Common myeloid progenitor, CD34-positive (primary cell): ENCODE measurements around the gene RHBDD3.
A peak's percentile ranks its signal among the peaks of the same experiment; 100 is the strongest.

Experiments used
- CTCF ChIA-PET: fragments of 350-600 bp; sonication (Branson Sonifier 250); formaldehyde crosslinking; loops from one replicate; lab custom pipeline; 2021; ENCODE audit warnings: antibody characterized with exemption; lab: Charles Lee
- POLR2A ChIA-PET: fragments of 350-600 bp; sonication (Branson Sonifier 250); formaldehyde crosslinking; loops from one replicate; lab custom pipeline; 2021; ENCODE audit warnings: antibody characterized with exemption; lab: Charles Lee
- DNase-seq, 3 donors: peaks; one replicate each; pipeline versions ENCODE4 v3.0.0 to v3.0.0-alpha.2; 2013
- H3K27ac ChIP-seq, 2 experiments: 1 replicate in 1 of 2; 2 replicates in 1 of 2; pipeline ENCODE4 v1.7.0; 2013; ENCODE audit warnings: inconsistent platforms in 2 of 2, low read length in 2 of 2, mild to moderate bottlenecking in 2 of 2, low read depth in 1 of 2, moderate library complexity in 1 of 2; ENCODE audit not compliant: severe bottlenecking in 2 of 2, insufficient read depth in 1 of 2, poor library complexity in 1 of 2
- H3K27me3 ChIP-seq, 5 experiments: replicated peaks in 2 of 5; 1 replicate in 3 of 5; 2 replicates in 2 of 5; pipeline versions ENCODE4 v1.6.1 to v1.7.0; 2013; ENCODE audit warnings: low read length in 4 of 5, mild to moderate bottlenecking in 2 of 5, moderate library complexity in 2 of 5, inconsistent platforms in 1 of 5; ENCODE audit not compliant: insufficient read depth in 5 of 5, control insufficient read depth in 4 of 5
- H3K36me3 ChIP-seq, 4 experiments: 1 replicate in 2 of 4; 2 replicates in 2 of 4; pipeline versions ENCODE4 v1.6.1 to v1.7.0; 2013; ENCODE audit warnings: low read length in 3 of 4, control low read depth in 1 of 4, mild to moderate bottlenecking in 1 of 4; ENCODE audit not compliant: control insufficient read depth in 4 of 4, insufficient read depth in 4 of 4
- H3K4me1 ChIP-seq, 4 experiments: 1 replicate in 3 of 4; 2 replicates in 1 of 4; pipeline versions ENCODE4 v1.6.1 to v1.7.1; 2013; ENCODE audit warnings: low read length in 3 of 4, mild to moderate bottlenecking in 3 of 4, control low read depth in 1 of 4, inconsistent platforms in 1 of 4, moderate library complexity in 1 of 4; ENCODE audit not compliant: control insufficient read depth in 4 of 4, insufficient read depth in 4 of 4; ENCODE audit errors: control extremely low read depth in 1 of 4
- H3K4me3 ChIP-seq, 7 experiments: 1 replicate in 4 of 7; 2 replicates in 3 of 7; pipeline versions ENCODE4 v1.5.1 to v1.7.0; 2013; ENCODE audit warnings: mild to moderate bottlenecking in 7 of 7, low read length in 6 of 7, moderate library complexity in 6 of 7, inconsistent platforms in 2 of 7, low read depth in 2 of 7, control low read depth in 1 of 7; ENCODE audit not compliant: insufficient read depth in 4 of 7, control insufficient read depth in 1 of 7; ENCODE audit errors: extremely low read depth in 1 of 7
- H3K9me3 ChIP-seq, 5 experiments: 1 replicate in 4 of 5; 2 replicates in 1 of 5; pipeline versions ENCODE4 v1.6.1 to v1.7.1; 2013; ENCODE audit warnings: low read length in 4 of 5, mild to moderate bottlenecking in 2 of 5, inconsistent platforms in 1 of 5, low read depth in 1 of 5, moderate library complexity in 1 of 5; ENCODE audit not compliant: control insufficient read depth in 4 of 5, insufficient read depth in 2 of 5; ENCODE audit errors: control extremely low read depth in 1 of 5
- WGBS: methylation state at CpG from one replicate; pipeline ENCODE4 v1.1.5; 2013; ENCODE audit not compliant: insufficient coverage; 5-methylcytosine and 5-hydroxymethylcytosine counted together

RHBDD3 gene

GRCh38 chr22:29309332-29310064 lies 41.7 kb upstream of the RHBDD3 start:
- 92% methylated on average over 11 of the region's 21 CpGs for WGBS
- H3K27me3 ChIP-seq, result peaks cover 0 to 33% (median 17%) of the 10 kb centered on the region in 5 experiments
- H3K4me1 ChIP-seq, result peaks cover 0 to 78% (median 60%) of the 10 kb centered on the region in 4 experiments
- no peak overlapping the region for H3K4me3 ChIP-seq
- POLR2A ChIA-PET, result no interaction called here
- no peaks in the 10 kb centered on the region for H3K9me3 ChIP-seq
- CTCF ChIA-PET, result no interaction called here
- H3K27ac ChIP-seq, result no peak overlapping the region
- DNase-seq, result peak in 1 of 3 donors; percentile 57
- no peaks in the 10 kb centered on the region for H3K36me3 ChIP-seq

DNA sequence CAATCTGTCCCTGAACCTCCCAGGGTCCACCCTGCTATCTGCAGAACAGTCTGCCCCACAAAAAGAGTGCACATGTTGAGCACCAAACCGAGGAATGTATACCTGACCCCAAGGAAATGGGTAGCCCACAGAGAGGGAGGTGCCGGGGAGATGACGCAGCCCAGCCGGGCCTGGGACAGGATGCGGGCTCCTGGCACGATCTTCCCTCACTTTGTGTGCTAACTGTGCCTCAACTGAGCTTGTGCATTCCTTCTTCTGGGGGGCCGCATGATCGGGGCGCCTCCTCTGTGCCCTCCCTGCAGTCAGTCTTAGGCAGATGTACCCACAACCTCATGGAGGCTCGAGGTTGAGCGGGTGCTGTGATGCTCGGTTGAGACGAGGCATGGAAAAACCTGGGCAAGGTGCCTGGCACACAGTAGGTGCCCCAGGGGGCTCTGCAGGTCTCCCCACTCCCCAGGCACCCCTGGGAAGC lies 41.0 kb upstream of the RHBDD3 start:
- 67% methylated on average over 12 of the region's 13 CpGs for WGBS
- CTCF ChIA-PET, result no interaction called here

GRCh38 chr22:29308148-29308790 lies 40.5 kb upstream of the RHBDD3 start:
- ChIA-PET CTCF (no interaction called here), POLR2A (no interaction called here)
- peaks cover 0 to 21% (median 9%) of the 10 kb centered on the region in 5 experiments for H3K27me3 ChIP-seq
- no peak overlapping the region for H3K27ac ChIP-seq
- WGBS, result 95% methylated on average over 39 of the region's 50 CpGs
- H3K4me3 ChIP-seq, result peak overlapping the region in 1 of 7 experiments; percentile 5
- H3K9me3 ChIP-seq, result no peaks in the 10 kb centered on the region
- H3K4me1 ChIP-seq, result peaks cover 0 to 75% (median 60%) of the 10 kb centered on the region in 4 experiments
- DNase-seq, result peak in 1 of 3 donors; percentile 23
- no peaks in the 10 kb centered on the region for H3K36me3 ChIP-seq

More for the DNA sequence above, 41.0 kb upstream of the RHBDD3 start:
- POLR2A ChIA-PET, result no interaction called here
- Histone ChIP-seq H3K4me1 (peaks cover 0 to 77% (median 60%) of the 10 kb centered on the region in 4 experiments), H3K27ac (no peak overlapping the region), H3K9me3 (no peaks in the 10 kb centered on the region), H3K27me3 (peaks cover 0 to 26% (median 12%) of the 10 kb centered on the region in 5 experiments), H3K4me3 (no peak overlapping the region), H3K36me3 (no peaks in the 10 kb centered on the region)
- DNase-seq, result peak in 1 of 3 donors; percentile 24

DNA sequence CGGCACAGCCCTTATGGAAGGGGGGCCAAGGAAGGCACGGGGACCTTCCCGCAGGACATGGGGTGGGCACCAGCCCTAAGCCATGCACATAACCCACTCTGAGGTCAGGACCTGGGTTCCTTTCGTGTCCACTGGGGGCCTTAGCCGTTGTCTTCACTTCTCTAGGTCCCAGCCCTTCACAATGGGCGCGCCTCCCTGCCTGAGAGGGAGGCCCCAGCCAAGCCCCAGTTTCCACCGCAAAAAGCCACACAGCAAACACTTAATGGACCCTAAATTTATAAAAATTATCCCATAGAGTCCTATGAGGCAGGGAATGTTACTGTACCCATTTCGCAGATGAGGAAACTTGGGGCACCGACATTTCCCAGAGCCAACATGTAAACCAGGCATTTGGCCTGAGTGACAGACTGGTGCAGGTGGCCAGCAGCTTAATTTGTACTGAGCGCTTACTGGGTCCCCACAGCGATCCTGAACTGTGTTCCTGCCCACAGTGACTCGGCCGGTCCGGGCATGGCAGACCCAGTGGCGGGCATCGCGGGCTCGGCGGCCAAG lies 39.9 kb upstream of the RHBDD3 start:
- H3K4me1 ChIP-seq, result peaks cover 0 to 75% (median 65%) of the 10 kb centered on the region in 4 experiments

GRCh38 chr22:29306835-29307595 lies 39.2 kb upstream of the RHBDD3 start:
- Histone ChIP-seq H3K27ac (peak overlapping the region in 1 of 2 experiments; percentile 43), H3K9me3 (no peaks in the 10 kb centered on the region), H3K36me3 (no peaks in the 10 kb centered on the region), H3K4me1 (peaks cover 0 to 81% (median 69%) of the 10 kb centered on the region in 4 experiments), H3K27me3 (peaks cover 0 to 8% (median 0%) of the 10 kb centered on the region in 5 experiments), H3K4me3 (peak overlapping the region; percentile 43 to 83 (median 67))
- POLR2A ChIA-PET, result interaction anchor here (0.6 to 1.4 kb wide), 2 partner anchors 8 to 22 kb away, joined by 3 read pairs; partner anchors contain the start of gene RASL10A
- CTCF ChIA-PET, result interaction anchor here (0.7 to 1.8 kb wide), 6 partner anchors 9 to 53 kb away, joined by 3 to 6 read pairs (median 3); no protein-coding TSS in a partner anchor
- 18% methylated on average over 76 of the region's 83 CpGs for WGBS
- DNase-seq, result peak in 2 of 3 donors; percentile 39 to 62

More for the DNA sequence above, 39.9 kb upstream of the RHBDD3 start:
- DNase-seq, result peak in 1 of 3 donors; percentile 17
- Histone ChIP-seq H3K27ac (no peak overlapping the region), H3K36me3 (no peaks in the 10 kb centered on the region), H3K4me3 (peak overlapping the region in 3 of 7 experiments; percentile 61 to 83 (median 67)), H3K27me3 (peaks cover 0 to 15% (median 5%) of the 10 kb centered on the region in 5 experiments), H3K9me3 (no peaks in the 10 kb centered on the region)
- CTCF ChIA-PET, result interaction anchor here (1.3 kb wide), 1 partner anchor 10 kb away, joined by 3 read pairs; no protein-coding TSS in a partner anchor
- WGBS, result 86% methylated on average over 13 of the region's 20 CpGs
- POLR2A ChIA-PET, result no interaction called here

- WGBS, result 0% methylated on average over 27 of the region's 40 CpGs
- ChIA-PET CTCF (interaction anchor here (1.0 to 1.8 kb wide), 7 partner anchors 8 to 54 kb away, joined by 3 to 7 read pairs (median 3); no protein-coding TSS in a partner anchor), POLR2A (interaction anchor here (0.6 to 1.4 kb wide), 2 partner anchors 9 to 21 kb away, joined by 3 read pairs; partner anchors contain the start of gene RASL10A)
- H3K4me1 ChIP-seq, result peaks cover 0 to 74% (median 64%) of the 10 kb centered on the region in 4 experiments
- peak within 1 kb of the TSS in 1 of 2 experiments; percentile 43 for H3K27ac ChIP-seq
- H3K4me3 ChIP-seq, result peak within 1 kb of the TSS; percentile 43 to 83 (median 67)
- H3K27me3 ChIP-seq, result peaks cover 0 to under 1% (median 0%) of the 10 kb centered on the region in 5 experiments
- DNase-seq, result peak; percentile 61 to 78 (median 64)
- H3K36me3 ChIP-seq, result no peaks in the 10 kb centered on the region
- H3K9me3 ChIP-seq, result no peaks in the 10 kb centered on the region
Observed at GRCh38 chr22:29306175-29306834, 38.5 kb upstream of the RHBDD3 start, which contains the start of gene GAS2L1. GAS2L1 (plus strand) TSS chr22:29306650; CDS start chr22:29308106, 1,456 bp downstream.
